Testis (tissue), 2 donors: ENCODE data around the gene OLIG3.

Source experiments
- POLR2A ChIP-seq: fragments of 450-650 bp; IDR thresholded peaks from one replicate; pipeline ENCODE4 v1.6.1; 2017; ENCODE audit warnings: antibody characterized with exemption, mild to moderate bottlenecking, moderate library complexity
- TF ChIP-seq, protein P1 (sequence below), 3 experiments: fragments of 450-650 bp in 2 of 3; fragments of 200-600 bp in 1 of 3; sonication (generic) in 1 of 3; IDR thresholded peaks; one replicate each; pipeline ENCODE4 v1.5.1; 2016 to 2019; ENCODE audit warnings: antibody characterized with exemption in 3 of 3, mild to moderate bottlenecking in 2 of 3, moderate library complexity in 1 of 3

DNA sequence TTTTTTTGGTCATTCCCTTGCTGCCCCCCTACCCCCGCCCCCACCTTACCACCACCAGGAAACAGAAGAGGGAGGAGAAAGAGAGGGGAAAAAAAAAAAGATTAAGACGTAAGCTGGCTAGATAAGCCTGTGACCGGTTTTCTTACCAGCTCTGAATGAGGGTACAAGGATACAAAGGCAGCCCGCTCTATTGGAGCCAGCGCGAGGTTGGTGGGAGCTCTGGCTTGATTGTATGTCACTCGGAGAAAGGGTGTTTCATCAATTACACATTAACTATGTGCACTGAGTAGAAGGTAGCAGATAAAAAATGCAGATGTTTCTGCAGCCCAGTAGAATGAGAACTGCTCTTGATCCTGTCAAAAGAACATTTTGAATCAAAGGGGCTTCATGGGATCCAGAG lies 28.6 kb upstream of the OLIG3 start:
- TF ChIP-seq, protein P1, sequence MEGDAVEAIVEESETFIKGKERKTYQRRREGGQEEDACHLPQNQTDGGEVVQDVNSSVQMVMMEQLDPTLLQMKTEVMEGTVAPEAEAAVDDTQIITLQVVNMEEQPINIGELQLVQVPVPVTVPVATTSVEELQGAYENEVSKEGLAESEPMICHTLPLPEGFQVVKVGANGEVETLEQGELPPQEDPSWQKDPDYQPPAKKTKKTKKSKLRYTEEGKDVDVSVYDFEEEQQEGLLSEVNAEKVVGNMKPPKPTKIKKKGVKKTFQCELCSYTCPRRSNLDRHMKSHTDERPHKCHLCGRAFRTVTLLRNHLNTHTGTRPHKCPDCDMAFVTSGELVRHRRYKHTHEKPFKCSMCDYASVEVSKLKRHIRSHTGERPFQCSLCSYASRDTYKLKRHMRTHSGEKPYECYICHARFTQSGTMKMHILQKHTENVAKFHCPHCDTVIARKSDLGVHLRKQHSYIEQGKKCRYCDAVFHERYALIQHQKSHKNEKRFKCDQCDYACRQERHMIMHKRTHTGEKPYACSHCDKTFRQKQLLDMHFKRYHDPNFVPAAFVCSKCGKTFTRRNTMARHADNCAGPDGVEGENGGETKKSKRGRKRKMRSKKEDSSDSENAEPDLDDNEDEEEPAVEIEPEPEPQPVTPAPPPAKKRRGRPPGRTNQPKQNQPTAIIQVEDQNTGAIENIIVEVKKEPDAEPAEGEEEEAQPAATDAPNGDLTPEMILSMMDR (IDR thresholded peaks at IDR 0.05) = no peak
- no peak for TF ChIP-seq POLR2A
